Hematopoietic multipotent progenitor cell treated with erythropoietin and hydrocortisone succinate and interleukin-3 and kit ligand, for 6 days (in vitro differentiated cells): ENCODE data around the gene ATP6AP1.
A peak's percentile ranks its signal among the peaks of the same experiment; 100 is the strongest.

Source experiments
- DNase-seq: peaks from one replicate; pipeline ENCODE4 v3.0.0-alpha.2; 2015

ATP6AP1 gene

GRCh38 chrX:154450312-154450711, 21.8 kb downstream of the ATP6AP1 start:
- DNase-seq, result no peak

GRCh38 chrX:154452823-154453222, 24.3 kb downstream of the ATP6AP1 start:
- DNase-seq, result no peak

GRCh38 chrX:154457491-154458115, 29.1 kb downstream of the ATP6AP1 start:
- DNase-seq, result no peak

GRCh38 chrX:154458116-154458953, 29.9 kb downstream of the ATP6AP1 start, which contains the start of gene PLXNA3:
Gene PLXNA3 (plus strand): TSS chrX:154458281. CDS start chrX:154460184, 1,903 bp downstream.
- no peak for DNase-seq

- DNase-seq, result peak; percentile 75
These were observed 30.7 kb downstream of the ATP6AP1 start for GRCh38 chrX:154458954-154459778.

- DNase-seq, result peak; percentile 29
These were observed 31.4 kb downstream of the ATP6AP1 start for GRCh38 chrX:154459832-154460231.

- DNase-seq, result no peak
These were observed 31.8 kb downstream of the ATP6AP1 start for GRCh38 chrX:154460326-154460725.

- no peak for DNase-seq
These were observed 33.9 kb downstream of the ATP6AP1 start for GRCh38 chrX:154462396-154462795.

GRCh38 chrX:154463611-154464220, 35.2 kb downstream of the ATP6AP1 start:
- DNase-seq, result no peak

GRCh38 chrX:154464806-154465365, 36.4 kb downstream of the ATP6AP1 start:
- no peak for DNase-seq

- DNase-seq, result no peak
These were observed 37.1 kb downstream of the ATP6AP1 start for GRCh38 chrX:154465601-154466000.

GRCh38 chrX:154466036-154466435, 37.6 kb downstream of the ATP6AP1 start:
- no peak for DNase-seq

GRCh38 chrX:154466907-154467306, 38.4 kb downstream of the ATP6AP1 start:
- DNase-seq, result no peak

- DNase-seq, result no peak
These were observed 39.1 kb downstream of the ATP6AP1 start for GRCh38 chrX:154467556-154467955.

- no peak for DNase-seq
These were observed 39.7 kb downstream of the ATP6AP1 start for GRCh38 chrX:154468217-154468616.

GRCh38 chrX:154469114-154469513, 40.6 kb downstream of the ATP6AP1 start:
- DNase-seq, result no peak

- DNase-seq, result no peak
These were observed 41.4 kb downstream of the ATP6AP1 start for GRCh38 chrX:154469880-154470279.

GRCh38 chrX:154470434-154470833, 42.0 kb downstream of the ATP6AP1 start:
- no peak for DNase-seq

GRCh38 chrX:154470914-154471568, 42.6 kb downstream of the ATP6AP1 start:
- no peak for DNase-seq

GRCh38 chrX:154471839-154472684, 43.6 kb downstream of the ATP6AP1 start:
- DNase-seq, result no peak
